MCF 10A (cell line): Measurements from ENCODE around the gene NCOA7. TPM values are rescaled to one million over a fixed set of nuclear protein-coding genes. Genes with fewer than 3 reads are reported as not detected.
A peak's percentile ranks its signal among the peaks of the same experiment; 100 is the strongest.

Experiments
- BruUV-seq: library from RNA; stranded (reverse); fragments of 400-500 nt; replicated peaks from 2 replicates; lab custom pipeline; 2021; lab: Mats Ljungman, UMichigan
- CTCF ChIA-PET: fragments of 300-600 bp; sonication (Branson Sonifier 250); formaldehyde crosslinking; extraction: SDS; loops from one replicate; lab custom pipeline; 2021; ENCODE audit warnings: antibody characterized with exemption, inconsistent platforms; lab: Yijun Ruan, JAX
- POLR2A ChIA-PET: fragments of 300-600, 350-650 bp; sonication (Branson Sonifier 250); formaldehyde crosslinking; extraction: SDS; loops from one replicate; lab custom pipeline; 2020; ENCODE audit warnings: antibody characterized with exemption, inconsistent platforms; lab: Yijun Ruan, JAX
- DNase-seq: peaks from one replicate; pipeline ENCODE4 v3.0.0-alpha.2; 2018; ENCODE audit not compliant: unreplicated experiment
- H3K27ac Mint-ChIP-seq: one replicate; pipeline ENCODE4 v1.8.0; 2022; ENCODE audit warnings: mild to moderate bottlenecking, low read depth, mixed read lengths; ENCODE audit not compliant: unreplicated experiment
- H3K27me3 Mint-ChIP-seq: one replicate; pipeline ENCODE4 v1.8.0; 2022; ENCODE audit warnings: mixed read lengths; ENCODE audit not compliant: insufficient read depth, unreplicated experiment
- H3K36me3 Mint-ChIP-seq: one replicate; pipeline ENCODE4 v1.8.0; 2022; ENCODE audit warnings: mild to moderate bottlenecking, moderate library complexity, mixed read lengths; ENCODE audit not compliant: insufficient read depth, unreplicated experiment
- H3K4me1 Mint-ChIP-seq: one replicate; pipeline ENCODE4 v1.8.0; 2022; ENCODE audit warnings: mixed read lengths; ENCODE audit not compliant: insufficient read depth, unreplicated experiment
- H3K4me3 Mint-ChIP-seq: one replicate; pipeline ENCODE4 v1.8.0; 2022; ENCODE audit warnings: mild to moderate bottlenecking, moderate library complexity, mixed read lengths; ENCODE audit not compliant: unreplicated experiment
- H3K9me3 Mint-ChIP-seq: one replicate; pipeline ENCODE4 v1.8.0; 2022; ENCODE audit warnings: mixed read lengths; ENCODE audit not compliant: unreplicated experiment
- CTCF ChIP-seq: fragments of 200-600 bp; IDR thresholded peaks from one replicate; pipeline ENCODE4 v1.8.0; 2022; ENCODE audit warnings: antibody characterized with exemption, mild to moderate bottlenecking; ENCODE audit not compliant: unreplicated experiment
- intact Hi-C: fragments of 100-400 bp; cut with micrococcal nuclease; formaldehyde crosslinking; loops from 2 replicates; pipeline ENCODE4 v1.14.1; 2022
- total RNA-seq: library from RNA; stranded (reverse); gene quantifications from 2 replicates; pipeline ENCODE4 v1.2.3, GENCODE V29; 2022

The NCOA7 gene
- total RNA-seq, 1 experiment from 2014 or later = 52.3 TPM

DNA sequence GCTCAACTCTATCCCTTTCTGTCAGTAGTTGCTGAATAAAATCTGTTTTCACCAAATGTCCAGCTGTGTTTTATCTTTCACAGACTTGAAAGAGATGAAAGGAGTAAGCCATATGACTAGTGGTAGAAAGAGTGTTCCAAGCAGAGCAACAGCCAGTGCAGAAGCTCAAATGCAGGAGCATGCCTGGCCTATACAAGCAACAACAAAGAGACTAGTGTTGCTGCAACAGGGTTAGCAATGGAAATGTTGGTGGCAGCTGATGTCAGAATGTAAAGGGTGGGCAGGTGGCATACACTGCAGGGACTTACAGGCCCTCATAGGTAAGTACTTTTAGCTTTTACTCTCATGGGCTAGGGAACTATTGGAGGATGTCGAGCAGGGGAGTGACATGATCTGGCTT is 160.6 kb downstream of the NCOA7 start:
- H3K27ac Mint-ChIP-seq = no peak overlapping the region
- POLR2A ChIA-PET = interaction anchor here (0.6 to 3.4 kb wide), 15 partner anchors 11 to 170 kb away, joined by 3 to 34 read pairs (median 5); partner anchors contain the start of gene NCOA7
- no peaks in the 10 kb centered on the region for H3K27me3 Mint-ChIP-seq
- no peak overlapping the region for H3K4me3 Mint-ChIP-seq
- BruUV-seq = no TSS peak
- intact Hi-C loops = no loop called here
- H3K4me1 Mint-ChIP-seq = peaks cover 37% of the 10 kb centered on the region
- DNase-seq = no peak
- CTCF ChIA-PET = interaction anchor here (0.6 to 10.3 kb wide), 19 partner anchors 8 to 956 kb away, joined by 3 to 270 read pairs (median 10); partner anchors contain the start of gene NCOA7
- H3K9me3 Mint-ChIP-seq = no peaks in the 10 kb centered on the region
- no peak for TF ChIP-seq CTCF
- no peaks in the 10 kb centered on the region for H3K36me3 Mint-ChIP-seq

DNA sequence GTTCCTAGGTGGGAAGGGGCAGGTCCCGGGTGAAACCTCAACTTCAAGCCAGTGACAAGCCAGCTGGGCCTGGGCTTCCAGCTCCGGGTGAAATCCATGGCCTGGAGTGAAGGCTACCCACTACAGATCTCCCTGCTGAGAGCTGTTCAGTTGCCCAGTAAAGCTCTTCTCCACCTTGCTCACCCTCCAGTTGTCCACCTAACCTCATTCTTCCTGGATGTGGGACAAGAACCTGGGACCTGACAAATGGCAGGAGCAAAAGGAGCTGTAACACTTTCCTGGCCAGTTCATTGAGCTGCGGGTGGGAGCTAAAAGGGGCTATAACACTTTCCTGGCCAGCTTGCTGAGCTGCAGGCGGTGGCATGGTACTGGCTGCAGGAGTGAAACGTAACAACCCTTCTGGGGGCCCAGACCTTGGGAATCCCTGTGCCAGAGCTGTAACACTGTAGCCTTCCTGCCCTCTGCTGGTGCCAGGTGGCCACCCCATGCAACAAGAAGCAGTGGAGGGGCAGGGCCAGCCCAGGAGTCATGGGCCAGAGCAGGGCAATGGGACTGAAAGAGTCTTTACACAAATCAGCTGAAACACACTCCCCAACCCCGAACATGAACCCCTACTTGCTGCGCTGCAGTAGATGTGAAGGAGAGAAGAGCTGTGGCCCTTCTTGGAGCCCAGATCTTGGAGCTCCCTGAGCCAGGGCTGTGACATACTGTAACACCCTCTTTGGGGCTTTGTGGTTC is 162.2 kb downstream of the NCOA7 start:
- H3K4me1 Mint-ChIP-seq = peaks cover 28% of the 10 kb centered on the region
- H3K4me3 Mint-ChIP-seq = no peak overlapping the region
- no peak overlapping the region for H3K27ac Mint-ChIP-seq
- peak; percentile 37 for TF ChIP-seq CTCF
- DNase-seq = peak; percentile 63
- H3K9me3 Mint-ChIP-seq = no peaks in the 10 kb centered on the region
- intact Hi-C loops = no loop called here
- ChIA-PET POLR2A (interaction anchor here (0.7 to 5.3 kb wide), 19 partner anchors 8 to 172 kb away, joined by 3 to 46 read pairs (median 4); partner anchors contain the start of gene NCOA7), CTCF (interaction anchor here (0.6 to 10.3 kb wide), 40 partner anchors 8 to 992 kb away, joined by 3 to 270 read pairs (median 6); partner anchors contain the start of gene NCOA7)
- no peaks in the 10 kb centered on the region for H3K27me3 Mint-ChIP-seq
- BruUV-seq = no TSS peak
- no peaks in the 10 kb centered on the region for H3K36me3 Mint-ChIP-seq

DNA sequence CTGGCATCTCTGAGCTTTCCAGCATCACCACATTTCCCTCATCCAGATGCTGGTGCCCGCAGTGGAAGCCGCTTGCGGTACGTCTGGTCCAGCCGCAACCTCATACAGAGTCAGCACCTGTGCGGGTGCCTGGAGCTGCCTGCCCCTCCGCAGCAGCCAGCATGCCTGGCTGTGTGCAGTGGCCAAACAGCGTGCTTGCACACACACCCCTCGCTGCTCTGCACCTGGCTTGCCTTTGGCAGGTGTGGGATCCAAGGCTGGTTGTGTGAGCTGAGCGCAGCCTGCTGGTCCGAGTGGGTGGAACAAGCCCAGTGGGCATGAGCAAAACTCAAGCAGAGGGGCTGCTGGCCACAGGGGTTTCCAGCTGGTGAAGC is 162.7 kb downstream of the NCOA7 start:
- intact Hi-C loops = no loop called here
- Mint-ChIP-seq H3K4me1 (peaks cover 22% of the 10 kb centered on the region), H3K27me3 (no peaks in the 10 kb centered on the region), H3K27ac (no peak overlapping the region), H3K4me3 (no peak overlapping the region), H3K9me3 (no peaks in the 10 kb centered on the region), H3K36me3 (no peaks in the 10 kb centered on the region)
- ChIA-PET CTCF (interaction anchor here (0.6 to 10.3 kb wide), 36 partner anchors 8 to 642 kb away, joined by 3 to 270 read pairs (median 6); partner anchors contain the start of gene NCOA7), POLR2A (interaction anchor here (0.7 to 5.3 kb wide), 15 partner anchors 8 to 163 kb away, joined by 3 to 46 read pairs (median 4); partner anchors contain the start of gene NCOA7)
- TF ChIP-seq CTCF = peak; percentile 38
- no TSS peak for BruUV-seq
- peak; percentile 64 for DNase-seq

DNA sequence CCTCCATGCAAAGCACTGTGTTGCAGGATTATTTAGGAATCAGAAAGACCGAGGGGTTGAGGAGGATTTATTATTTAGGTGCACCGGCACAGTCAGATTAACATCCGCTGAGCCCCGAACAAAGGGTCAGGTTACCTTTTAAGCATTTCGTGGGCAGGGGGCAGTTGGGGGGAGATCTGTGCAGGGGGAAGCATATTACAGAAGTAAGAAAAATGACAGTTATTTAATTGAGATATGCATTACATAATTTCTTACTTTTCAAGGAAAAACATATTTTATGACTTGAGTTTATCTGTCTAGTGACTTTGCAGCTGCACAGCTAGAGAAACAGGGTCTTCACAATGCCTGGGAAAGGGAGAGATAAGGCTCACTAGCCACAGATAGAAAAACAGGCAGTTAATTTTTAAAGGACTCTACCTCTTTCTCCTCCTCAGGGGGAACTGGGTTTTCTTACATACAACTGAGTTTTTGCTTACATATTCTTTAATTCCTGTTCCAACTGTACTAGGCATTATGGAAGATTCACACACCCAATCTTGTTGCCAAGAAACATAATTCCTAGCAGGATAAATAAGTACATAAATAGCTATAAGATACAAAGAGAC is 164.1 kb downstream of the NCOA7 start:
- Mint-ChIP-seq H3K36me3 (no peaks in the 10 kb centered on the region), H3K9me3 (no peaks in the 10 kb centered on the region), H3K4me3 (no peak overlapping the region), H3K27ac (no peak overlapping the region), H3K4me1 (peaks cover 15% of the 10 kb centered on the region), H3K27me3 (no peaks in the 10 kb centered on the region)
- BruUV-seq = no TSS peak
- DNase-seq = no peak
- ChIA-PET CTCF (interaction anchor here (0.6 to 10.3 kb wide), 15 partner anchors 7 to 167 kb away, joined by 3 to 270 read pairs (median 23); partner anchors contain the start of gene NCOA7), POLR2A (interaction anchor here (0.7 to 5.3 kb wide), 9 partner anchors 10 to 174 kb away, joined by 3 to 103 read pairs (median 13); no protein-coding TSS in a partner anchor)
- intact Hi-C loops = no loop called here
- no peak for TF ChIP-seq CTCF
